Activated CD4-positive, alpha-beta T cell treated with anti-CD3 and anti-CD28 coated beads, Interleukin-2, amount 10 ng/mL, durations not matched to agents 24 days and 14 days (primary cell): ENCODE results near the gene FAM163B. TPM values are rescaled to one million over a fixed set of nuclear protein-coding genes. Genes with fewer than 3 reads are reported as not detected.

Experiments used
- DNase-seq: peaks from one replicate; pipeline ENCODE4 v3.0.0; 2022
- H3K27ac Mint-ChIP-seq: one replicate; pipeline ENCODE4 v1.8.0; 2022; ENCODE audit warnings: mild to moderate bottlenecking, mixed read lengths
- H3K27me3 Mint-ChIP-seq: one replicate; pipeline ENCODE4 v1.8.0; 2022; ENCODE audit warnings: mixed read lengths
- H3K36me3 Mint-ChIP-seq: one replicate; pipeline ENCODE4 v1.8.0; 2022; ENCODE audit warnings: low read depth, mild to moderate bottlenecking, mixed read lengths
- H3K4me1 Mint-ChIP-seq: one replicate; pipeline ENCODE4 v1.8.0; 2021; ENCODE audit warnings: mixed read lengths
- H3K4me3 Mint-ChIP-seq: one replicate; pipeline ENCODE4 v1.8.0; 2022; ENCODE audit warnings: mild to moderate bottlenecking, moderate library complexity, mixed read lengths
- H3K9me3 Mint-ChIP-seq: one replicate; pipeline ENCODE4 v1.8.0; 2021; ENCODE audit warnings: mixed read lengths
- intact Hi-C: fragments of 100-400 bp; cut with micrococcal nuclease; formaldehyde crosslinking; loops from one replicate; pipeline ENCODE4 v1.15.1; 2023
- total RNA-seq: library from RNA; stranded (reverse); gene quantifications from 2 replicates; pipeline ENCODE4 v1.2.3, GENCODE V29; 2022

Gene FAM163B
- total RNA-seq, 1 donor from 2014 or later, result not detected

- Mint-ChIP-seq H3K36me3 (no peaks in the 10 kb centered on the region), H3K9me3 (no peaks in the 10 kb centered on the region), H3K27me3 (peaks cover 14% of the 10 kb centered on the region), H3K27ac (no peak overlapping the region), H3K4me3 (no peak overlapping the region), H3K4me1 (peaks cover 15% of the 10 kb centered on the region)
- intact Hi-C loops, result no loop called here
- DNase-seq, result no peak
These were observed 6.5 kb upstream of the FAM163B start for GRCh38 chr9:133615606-133616188.

GRCh38 chr9:133615186-133615585 is 6.0 kb upstream of the FAM163B start:
- no peaks in the 10 kb centered on the region for H3K9me3 Mint-ChIP-seq
- H3K36me3 Mint-ChIP-seq, result no peaks in the 10 kb centered on the region
- peaks cover 12% of the 10 kb centered on the region for H3K4me1 Mint-ChIP-seq
- H3K4me3 Mint-ChIP-seq, result no peak overlapping the region
- intact Hi-C loops, result no loop called here
- DNase-seq, result no peak
- peaks cover 19% of the 10 kb centered on the region for H3K27me3 Mint-ChIP-seq
- no peak overlapping the region for H3K27ac Mint-ChIP-seq

DNA sequence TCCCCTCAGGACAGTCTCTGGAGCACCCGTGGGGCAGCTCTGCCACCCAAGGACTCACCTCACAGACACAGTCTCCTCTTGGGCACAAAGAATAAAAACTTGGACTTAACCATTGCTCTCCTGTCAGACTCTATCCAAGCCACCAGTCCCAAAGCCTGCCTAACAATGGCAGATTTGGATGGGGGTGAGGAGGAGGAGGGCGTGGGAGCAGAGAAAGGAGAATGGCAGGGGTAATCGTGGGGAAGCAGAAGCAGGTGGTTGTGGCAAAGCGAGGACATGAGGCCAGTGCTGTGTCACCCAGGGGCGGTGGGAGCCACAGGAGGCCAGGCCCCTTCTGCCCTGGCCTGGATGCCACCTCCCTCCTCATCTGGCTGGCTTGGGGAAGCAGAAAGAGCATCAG is 5.5 kb upstream of the FAM163B start:
- H3K4me1 Mint-ChIP-seq, result peaks cover 7% of the 10 kb centered on the region
- no peak for DNase-seq
- no peaks in the 10 kb centered on the region for H3K36me3 Mint-ChIP-seq
- H3K9me3 Mint-ChIP-seq, result no peaks in the 10 kb centered on the region
- peaks cover 22% of the 10 kb centered on the region for H3K27me3 Mint-ChIP-seq
- intact Hi-C loops, result no loop called here
- no peak overlapping the region for H3K27ac Mint-ChIP-seq
- no peak overlapping the region for H3K4me3 Mint-ChIP-seq

DNA sequence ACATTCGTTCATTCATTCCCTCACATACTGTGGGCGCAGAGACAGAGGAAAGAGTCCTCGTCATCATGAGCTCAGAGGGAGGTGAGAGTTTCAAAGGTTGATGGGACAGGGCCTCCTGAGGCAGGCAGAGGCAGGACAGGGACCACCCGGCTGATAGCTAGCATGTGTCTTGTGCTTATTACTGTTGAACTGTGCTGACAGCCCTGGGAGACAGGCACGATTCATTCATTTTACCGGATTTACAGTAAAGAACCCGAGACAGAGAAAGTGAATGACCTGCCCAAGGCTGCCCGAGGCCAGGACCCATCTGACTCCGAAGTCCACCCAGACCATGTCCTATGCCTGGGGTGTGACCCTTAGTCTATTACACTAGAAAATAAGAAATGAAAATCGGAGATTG is 4.9 kb upstream of the FAM163B start:
- no peak for DNase-seq
- peaks cover 25% of the 10 kb centered on the region for H3K27me3 Mint-ChIP-seq
- no peaks in the 10 kb centered on the region for H3K9me3 Mint-ChIP-seq
- H3K4me3 Mint-ChIP-seq, result no peak overlapping the region
- intact Hi-C loops, result no loop called here
- no peaks in the 10 kb centered on the region for H3K36me3 Mint-ChIP-seq
- H3K27ac Mint-ChIP-seq, result no peak overlapping the region
- peaks cover 2% of the 10 kb centered on the region for H3K4me1 Mint-ChIP-seq

GRCh38 chr9:133613432-133613831 is 4.2 kb upstream of the FAM163B start:
- H3K27ac Mint-ChIP-seq, result no peak overlapping the region
- no peak for DNase-seq
- peaks cover 23% of the 10 kb centered on the region for H3K27me3 Mint-ChIP-seq
- no peaks in the 10 kb centered on the region for H3K9me3 Mint-ChIP-seq
- H3K36me3 Mint-ChIP-seq, result no peaks in the 10 kb centered on the region
- no peak overlapping the region for H3K4me3 Mint-ChIP-seq
- intact Hi-C loops, result no loop called here
- no peaks in the 10 kb centered on the region for H3K4me1 Mint-ChIP-seq

GRCh38 chr9:133612816-133613215 is 3.6 kb upstream of the FAM163B start:
- Mint-ChIP-seq H3K4me3 (no peak overlapping the region), H3K4me1 (no peaks in the 10 kb centered on the region), H3K27ac (no peak overlapping the region), H3K36me3 (no peaks in the 10 kb centered on the region), H3K27me3 (peaks cover 22% of the 10 kb centered on the region), H3K9me3 (no peaks in the 10 kb centered on the region)
- DNase-seq, result no peak
- intact Hi-C loops, result no loop called here

GRCh38 chr9:133612051-133612450 is 2.9 kb upstream of the FAM163B start:
- no peak for DNase-seq
- Mint-ChIP-seq H3K4me3 (no peak overlapping the region), H3K9me3 (no peaks in the 10 kb centered on the region), H3K27ac (no peak overlapping the region), H3K36me3 (no peaks in the 10 kb centered on the region), H3K27me3 (peaks cover 22% of the 10 kb centered on the region), H3K4me1 (no peaks in the 10 kb centered on the region)
- intact Hi-C loops, result no loop called here

- Mint-ChIP-seq H3K27me3 (peaks cover 22% of the 10 kb centered on the region), H3K9me3 (no peaks in the 10 kb centered on the region), H3K4me3 (no peak overlapping the region), H3K27ac (no peak overlapping the region), H3K4me1 (no peaks in the 10 kb centered on the region), H3K36me3 (no peaks in the 10 kb centered on the region)
- no peak for DNase-seq
- intact Hi-C loops, result no loop called here
These were observed 1.7 kb upstream of the FAM163B start for GRCh38 chr9:133610845-133611244.

GRCh38 chr9:133608889-133609288 is 300 bp downstream of the FAM163B start:
- H3K4me3 Mint-ChIP-seq, result no peak overlapping the region
- intact Hi-C loops, result no loop called here
- peaks cover 22% of the 10 kb centered on the region for H3K27me3 Mint-ChIP-seq
- no peaks in the 10 kb centered on the region for H3K9me3 Mint-ChIP-seq
- H3K27ac Mint-ChIP-seq, result no peak overlapping the region
- no peaks in the 10 kb centered on the region for H3K36me3 Mint-ChIP-seq
- no peaks in the 10 kb centered on the region for H3K4me1 Mint-ChIP-seq
- no peak for DNase-seq

DNA sequence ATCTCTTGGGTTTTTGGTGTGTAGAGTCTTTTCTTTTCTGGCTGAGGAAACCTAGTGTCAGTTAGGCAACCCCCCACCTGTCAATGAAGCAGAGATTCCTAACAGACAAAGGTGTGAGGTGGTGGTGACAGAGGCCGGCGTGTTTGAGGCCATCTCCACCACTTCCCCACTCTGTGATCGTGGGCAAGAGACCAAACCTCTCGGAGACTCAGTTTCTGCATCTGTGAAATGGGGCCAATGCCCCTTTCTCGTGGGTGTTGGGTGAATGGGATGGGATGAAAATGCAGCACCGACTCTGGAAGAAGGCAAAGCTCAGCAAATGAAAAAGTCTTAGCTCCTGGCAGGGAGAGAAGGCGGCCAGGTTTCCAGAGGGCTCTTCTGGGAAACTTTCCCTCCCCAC is 807 bp downstream of the FAM163B start:
- peaks cover 22% of the 10 kb centered on the region for H3K27me3 Mint-ChIP-seq
- no peaks in the 10 kb centered on the region for H3K9me3 Mint-ChIP-seq
- intact Hi-C loops, result no loop called here

DNA sequence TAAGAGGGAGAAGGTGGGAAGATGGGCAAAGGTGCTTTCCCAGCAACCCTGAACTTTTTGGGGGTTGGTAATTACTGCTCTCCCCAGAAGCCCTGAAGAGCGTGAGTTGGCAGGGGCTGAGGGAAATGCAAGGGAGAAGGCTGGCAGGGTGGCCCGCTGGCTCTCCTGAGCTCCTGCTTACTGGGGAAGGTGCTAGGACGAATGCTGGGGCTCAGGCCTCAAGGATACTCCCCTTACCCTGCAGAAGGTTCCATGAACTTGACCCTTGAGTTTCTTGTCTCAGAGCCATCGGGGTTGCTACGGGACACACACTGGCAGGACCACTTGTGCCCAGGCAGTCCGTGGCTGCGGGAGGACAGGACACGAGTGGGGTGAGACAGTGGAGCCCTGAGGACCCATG is 1.2 kb downstream of the FAM163B start:
- intact Hi-C loops, result no loop called here
- DNase-seq, result no peak
- H3K9me3 Mint-ChIP-seq, result no peaks in the 10 kb centered on the region
- H3K36me3 Mint-ChIP-seq, result no peaks in the 10 kb centered on the region
- no peaks in the 10 kb centered on the region for H3K4me1 Mint-ChIP-seq
- no peak overlapping the region for H3K4me3 Mint-ChIP-seq
- H3K27me3 Mint-ChIP-seq, result peaks cover 22% of the 10 kb centered on the region
- H3K27ac Mint-ChIP-seq, result no peak overlapping the region

More for the DNA sequence above, 807 bp downstream of the FAM163B start:
- no peak overlapping the region for H3K4me3 Mint-ChIP-seq
- no peak for DNase-seq
- H3K36me3 Mint-ChIP-seq, result no peaks in the 10 kb centered on the region
- no peaks in the 10 kb centered on the region for H3K4me1 Mint-ChIP-seq
- no peak overlapping the region for H3K27ac Mint-ChIP-seq

DNA sequence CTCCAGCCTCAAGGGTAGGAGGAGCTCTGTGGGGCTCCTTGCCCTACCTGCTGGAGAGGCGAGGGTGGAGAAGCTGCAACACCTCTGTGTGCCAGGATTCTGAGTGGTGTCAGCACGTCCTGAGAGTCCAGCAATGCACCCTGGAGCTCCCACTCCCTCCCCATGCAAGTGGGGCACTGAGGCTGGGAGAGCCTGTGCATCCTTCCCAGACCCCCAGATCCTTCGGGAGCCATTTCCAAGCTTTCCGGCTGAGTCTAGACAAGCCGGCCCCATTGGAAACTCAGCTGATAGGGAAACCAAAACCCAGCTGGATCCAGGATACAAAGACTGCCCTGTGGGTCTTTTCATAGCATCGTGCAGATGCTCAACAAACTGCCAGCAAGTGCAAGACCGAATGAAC is 1.8 kb downstream of the FAM163B start:
- Mint-ChIP-seq H3K27ac (no peak overlapping the region), H3K9me3 (no peaks in the 10 kb centered on the region), H3K36me3 (no peaks in the 10 kb centered on the region), H3K4me3 (no peak overlapping the region), H3K4me1 (no peaks in the 10 kb centered on the region), H3K27me3 (peaks cover 22% of the 10 kb centered on the region)
- DNase-seq, result no peak
- intact Hi-C loops, result no loop called here

DNA sequence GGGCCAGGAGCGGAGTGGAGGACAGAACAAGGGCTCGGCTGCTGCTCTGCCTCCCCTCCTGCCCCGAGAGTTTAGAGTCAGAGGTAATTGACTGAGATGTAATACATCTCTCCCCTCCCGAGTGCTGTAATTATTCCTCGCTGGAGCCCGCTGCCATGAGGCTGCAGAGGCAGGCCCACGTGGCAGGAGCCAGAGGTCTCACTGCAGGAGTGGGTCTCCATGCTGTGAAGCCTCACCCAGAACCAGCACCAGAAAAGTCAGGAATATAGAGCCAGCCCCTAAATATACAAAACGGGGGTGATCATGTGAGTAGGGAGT is 2.5 kb downstream of the FAM163B start:
- intact Hi-C loops, result no loop called here
- no peaks in the 10 kb centered on the region for H3K36me3 Mint-ChIP-seq
- no peak overlapping the region for H3K4me3 Mint-ChIP-seq
- no peaks in the 10 kb centered on the region for H3K9me3 Mint-ChIP-seq
- no peak for DNase-seq
- H3K27ac Mint-ChIP-seq, result no peak overlapping the region
- peaks cover 22% of the 10 kb centered on the region for H3K27me3 Mint-ChIP-seq
- H3K4me1 Mint-ChIP-seq, result no peaks in the 10 kb centered on the region

GRCh38 chr9:133605856-133606707 is 3.1 kb downstream of the FAM163B start:
- no peak overlapping the region for H3K4me3 Mint-ChIP-seq
- no peaks in the 10 kb centered on the region for H3K9me3 Mint-ChIP-seq
- no peaks in the 10 kb centered on the region for H3K4me1 Mint-ChIP-seq
- H3K36me3 Mint-ChIP-seq, result no peaks in the 10 kb centered on the region
- H3K27me3 Mint-ChIP-seq, result peaks cover 20% of the 10 kb centered on the region
- H3K27ac Mint-ChIP-seq, result no peak overlapping the region
- intact Hi-C loops, result no loop called here
- no peak for DNase-seq

GRCh38 chr9:133605446-133605845 is 3.7 kb downstream of the FAM163B start:
- Mint-ChIP-seq H3K9me3 (no peaks in the 10 kb centered on the region), H3K4me3 (no peak overlapping the region), H3K27ac (no peak overlapping the region), H3K4me1 (no peaks in the 10 kb centered on the region), H3K36me3 (no peaks in the 10 kb centered on the region), H3K27me3 (peaks cover 14% of the 10 kb centered on the region)
- DNase-seq, result no peak
- intact Hi-C loops, result no loop called here
